Measurements from ENCODE around the gene CHMP1A.

CHMP1A gene

GRCh38 chr16:89602273-89602951 lies 55.1 kb downstream of the CHMP1A start:
- DNase-seq, result peak; percentile 33

- no peak for DNase-seq
These were observed 55.6 kb downstream of the CHMP1A start for GRCh38 chr16:89601906-89602272.

GRCh38 chr16:89600956-89601355 lies 56.6 kb downstream of the CHMP1A start:
- no peak for DNase-seq

GRCh38 chr16:89600427-89600826 lies 57.1 kb downstream of the CHMP1A start:
- no peak for DNase-seq

- DNase-seq, result no peak
These were observed 57.6 kb downstream of the CHMP1A start for GRCh38 chr16:89599902-89600301.

- no peak for DNase-seq
These were observed 58.1 kb downstream of the CHMP1A start for GRCh38 chr16:89599451-89599858.

- no peak for DNase-seq
These were observed 59.3 kb downstream of the CHMP1A start for GRCh38 chr16:89598199-89598598.

- DNase-seq, result no peak
These were observed 60.4 kb downstream of the CHMP1A start for GRCh38 chr16:89596957-89597649.

GRCh38 chr16:89596061-89596689 lies 61.3 kb downstream of the CHMP1A start:
- DNase-seq, result no peak

GRCh38 chr16:89595330-89596060 lies 62.0 kb downstream of the CHMP1A start:
- DNase-seq, result no peak
